IPS-NIHi7 (cell line): ENCODE measurements around the gene PRKCQ.
"Not testable (repeated sequence)": the region's sequence is repeated elsewhere in the genome, so short reads cannot be mapped to it uniquely, and the experiment has no call there.

Experiments used
- DNase-seq: peaks from one replicate; pipeline ENCODE4 v3.0.0; 2012; ENCODE audit warnings: mixed read lengths; ENCODE audit errors: extremely low spot score

Gene PRKCQ

GRCh38 chr10:6595499-6595898 lies 15.4 kb upstream of the PRKCQ start:
- no peak for DNase-seq

- DNase-seq: peak; percentile 33
Measured at GRCh38 chr10:6593241-6593671, 13.2 kb upstream of the PRKCQ start.

- DNase-seq: no peak
Measured at GRCh38 chr10:6592080-6592479, 12.0 kb upstream of the PRKCQ start.

- no peak for DNase-seq
Measured at GRCh38 chr10:6591668-6592067, 11.6 kb upstream of the PRKCQ start.

- no peak for DNase-seq
Measured at GRCh38 chr10:6590100-6590499, 10.0 kb upstream of the PRKCQ start.

- DNase-seq: no peak
Measured at GRCh38 chr10:6589287-6590094, 9.4 kb upstream of the PRKCQ start.

- no peak for DNase-seq
Measured at GRCh38 chr10:6588845-6589244, 8.8 kb upstream of the PRKCQ start.

- no peak for DNase-seq
Measured at GRCh38 chr10:6588082-6588481, 8.0 kb upstream of the PRKCQ start.

GRCh38 chr10:6586501-6586900 lies 6.4 kb upstream of the PRKCQ start:
- DNase-seq: no peak

GRCh38 chr10:6583447-6583846 lies 3.4 kb upstream of the PRKCQ start:
- DNase-seq: no peak

- not testable (repeated sequence) for DNase-seq
Measured at GRCh38 chr10:6582913-6583312, 2.8 kb upstream of the PRKCQ start.

GRCh38 chr10:6582298-6582697 lies 2.2 kb upstream of the PRKCQ start:
- DNase-seq: no peak

- no peak for DNase-seq
Measured at GRCh38 chr10:6581778-6582228, 1.7 kb upstream of the PRKCQ start.

GRCh38 chr10:6581223-6581622 lies 1.1 kb upstream of the PRKCQ start:
- DNase-seq: not testable (repeated sequence)

GRCh38 chr10:6580279-6581029 lies 378 bp upstream of the PRKCQ start:
- peak; percentile 83 for DNase-seq

- no peak for DNase-seq
Measured at GRCh38 chr10:6579183-6579903, 733 bp downstream of the PRKCQ start.

- DNase-seq: no peak
Measured at GRCh38 chr10:6578795-6579182, 1.3 kb downstream of the PRKCQ start.

- no peak for DNase-seq
Measured at GRCh38 chr10:6578251-6578771, 1.8 kb downstream of the PRKCQ start.

- DNase-seq: no peak
Measured at GRCh38 chr10:6576326-6576725, 3.8 kb downstream of the PRKCQ start.

- DNase-seq: no peak
Measured at GRCh38 chr10:6574664-6575176, 5.4 kb downstream of the PRKCQ start.

GRCh38 chr10:6570893-6571292 lies 9.2 kb downstream of the PRKCQ start:
- DNase-seq: no peak

GRCh38 chr10:6569259-6569658 lies 10.8 kb downstream of the PRKCQ start:
- no peak for DNase-seq
